Endothelial cell of umbilical vein (primary cell): ENCODE results near the gene CINP. TPM values are rescaled to one million over a fixed set of nuclear protein-coding genes. Genes with fewer than 3 reads are reported as not detected.

Experiments
- BruUV-seq: library from RNA; stranded (reverse); fragments of 400-500 nt; replicated peaks from 2 replicates; lab custom pipeline; 2021; lab: Mats Ljungman, UMichigan
- CTCF ChIA-PET: fragments of 300-600, 350-600 bp; sonication (Branson Sonifier 250); formaldehyde crosslinking; loops from one replicate; lab custom pipeline; 2021; ENCODE audit warnings: antibody characterized with exemption, inconsistent platforms; lab: Charles Lee
- POLR2A ChIA-PET: fragments of 300-600, 350-600 bp; sonication (Branson Sonifier 250); formaldehyde crosslinking; loops from one replicate; lab custom pipeline; 2021; ENCODE audit warnings: antibody characterized with exemption, inconsistent platforms; lab: Charles Lee
- DNase-seq: peaks from one replicate; pipeline ENCODE4 v3.0.0-alpha.2; 2011; ENCODE audit warnings: low read depth, low spot score
- FAIRE-seq: peaks from 2 replicates; lab custom pipeline; 2011; peaks lifted over from hg19 to GRCh38; lab: Jason Lieb, UNC
- H2AFZ ChIP-seq: 2 replicates; pipeline ENCODE4 v1.6.0; 2012; ENCODE audit warnings: low read depth, low read length, control low read depth, inconsistent platforms
- H3K27ac ChIP-seq: 2 replicates; pipeline ENCODE4 v1.5.1; 2011; ENCODE audit warnings: low read depth, mild to moderate bottlenecking, control low read depth, low read length, moderate library complexity; ENCODE audit not compliant: insufficient read depth
- H3K27me3 ChIP-seq, 2 experiments: 2 replicates each; pipeline versions ENCODE4 v1.6.0 to v1.6.1; 2011; ENCODE audit warnings: low read length in 2 of 2, mixed read lengths in 1 of 2; ENCODE audit not compliant: control insufficient read depth in 2 of 2, insufficient read depth in 2 of 2
- H3K36me3 ChIP-seq, 2 experiments: 2 replicates in 1 of 2; 3 replicates in 1 of 2; pipeline ENCODE4 v1.5.1; 2011; ENCODE audit warnings: low read length in 2 of 2, mild to moderate bottlenecking in 1 of 2, moderate library complexity in 1 of 2; ENCODE audit not compliant: control insufficient read depth in 2 of 2, insufficient read depth in 2 of 2; ENCODE audit errors: extremely low read depth in 1 of 2
- H3K4me1 ChIP-seq: 3 replicates; pipeline ENCODE4 v1.5.1; 2011; ENCODE audit warnings: mild to moderate bottlenecking, low read length; ENCODE audit not compliant: control insufficient read depth, insufficient read depth; ENCODE audit errors: extremely low read depth
- H3K4me2 ChIP-seq: 2 replicates; pipeline ENCODE4 v1.6.1; 2011; ENCODE audit warnings: low read length, control low read depth, mixed read lengths; ENCODE audit not compliant: insufficient read depth
- H3K4me3 ChIP-seq, 3 experiments: fragments of 200-600 bp in 1 of 3; sonication (generic), shearing (Covaris generic) in 1 of 3; replicated peaks in 1 of 3; 2 replicates each; pipeline ENCODE4 v1.5.1; 2011 to 2016; ENCODE audit warnings: control low read depth in 3 of 3, low read length in 3 of 3, mild to moderate bottlenecking in 2 of 3, inconsistent platforms in 1 of 3, low read depth in 1 of 3, moderate library complexity in 1 of 3; ENCODE audit not compliant: insufficient read depth in 1 of 3
- H3K79me2 ChIP-seq: 2 replicates; pipeline ENCODE4 v1.6.0; 2012; ENCODE audit warnings: low read length, inconsistent platforms; ENCODE audit not compliant: control insufficient read depth, insufficient read depth
- H3K9ac ChIP-seq: replicated peaks from 2 replicates; pipeline ENCODE3; 2011; ENCODE audit warnings: low read length, control low read depth; ENCODE audit not compliant: insufficient read depth; ENCODE audit errors: extremely low read depth
- H3K9me1 ChIP-seq: replicated peaks from 3 replicates; pipeline ENCODE4 v1.6.0; 2011; ENCODE audit warnings: mild to moderate bottlenecking, low read length; ENCODE audit not compliant: control insufficient read depth, insufficient read depth; ENCODE audit errors: extremely low read depth
- H3K9me3 ChIP-seq: replicated peaks from 2 replicates; pipeline ENCODE4 v1.5.1; 2012; ENCODE audit warnings: low read length, inconsistent platforms; ENCODE audit not compliant: control insufficient read depth, insufficient read depth
- H4K20me1 ChIP-seq: replicated peaks from 2 replicates; pipeline ENCODE3; 2011; ENCODE audit warnings: mild to moderate bottlenecking, low read length; ENCODE audit not compliant: control insufficient read depth, insufficient read depth; ENCODE audit errors: extremely low read depth
- EZH2 ChIP-seq: IDR thresholded peaks from 2 replicates; pipeline ENCODE4 v1.6.1; 2012; ENCODE audit warnings: borderline replicate concordance, low read depth, mild to moderate bottlenecking, moderate library complexity, low read length, inconsistent platforms; ENCODE audit not compliant: severe bottlenecking
- FOS ChIP-seq: IDR thresholded peaks from 2 replicates; pipeline ENCODE4 v1.6.1; 2011; ENCODE audit warnings: mild to moderate bottlenecking, low read length, moderate library complexity, borderline replicate concordance; ENCODE audit not compliant: insufficient read depth
- GATA2 ChIP-seq: IDR thresholded peaks from 2 replicates; pipeline ENCODE4 v1.7.0; 2011; ENCODE audit warnings: low read depth, mild to moderate bottlenecking, moderate library complexity, mixed read lengths, low read length; ENCODE audit not compliant: insufficient read length, insufficient read depth
- JUN ChIP-seq: IDR thresholded peaks from 2 replicates; pipeline ENCODE4 v1.6.1; 2011; ENCODE audit warnings: borderline replicate concordance, low read depth; ENCODE audit not compliant: insufficient read length, insufficient read depth
- MAX ChIP-seq: IDR thresholded peaks from 2 replicates; pipeline ENCODE4 v1.6.1; 2011; ENCODE audit not compliant: insufficient read depth, insufficient read length
- MYC ChIP-seq: IDR thresholded peaks from one replicate; pipeline ENCODE4 v1.6.1; 2011; ENCODE audit warnings: mild to moderate bottlenecking, low read depth, low read length
- POLR2A ChIP-seq: IDR thresholded peaks from 2 replicates; pipeline ENCODE4 v1.6.1; 2012; ENCODE audit warnings: low read depth, mild to moderate bottlenecking, control low read depth, low read length
- POLR2AphosphoS5 ChIP-seq: IDR thresholded peaks from 2 replicates; pipeline ENCODE4 v1.6.1; 2012; ENCODE audit warnings: low read depth, mild to moderate bottlenecking, control low read depth, low read length, moderate library complexity; ENCODE audit not compliant: insufficient read depth
- dilution Hi-C: fragments of 300-500 bp; cut with MboI; formaldehyde crosslinking; loops from one replicate; pipeline ENCODE4 v1.15.0; 2019; ENCODE audit warnings: low sequenced_read_pairs; ENCODE audit not compliant: extremely low pct_ligation_motif_present
- intact Hi-C: fragments of 100-400 bp; cut with micrococcal nuclease; formaldehyde crosslinking; loops from one replicate; pipeline ENCODE4 v1.10.0; 2022
- polyA plus RNA-seq, 4 experiments: library from polyadenylated mRNA; depleted of rRNA in 3 of 4; stranded (reverse) in 3 of 4; unstranded in 1 of 4; fragments of >200 nt; gene quantifications; 2 replicates each; pipeline versions ENCODE4 v1.2.1 to v1.2.3, GENCODE V29; 2011 to 2012; ENCODE audit warnings: missing spikeins in 1 of 4
- total RNA-seq: library from RNA; stranded (reverse); gene quantifications from 2 replicates; pipeline ENCODE4 v1.2.3, GENCODE V29; 2021
- TF ChIP-seq, protein P1 (sequence below), 2 donors: IDR thresholded peaks; 1 replicate in 1 of 2; 2 replicates in 1 of 2; pipeline ENCODE4 v1.5.1; 2011; ENCODE audit warnings: low read length in 2 of 2, mild to moderate bottlenecking in 2 of 2, moderate library complexity in 2 of 2, control low read depth in 1 of 2, inconsistent platforms in 1 of 2, low read depth in 1 of 2; ENCODE audit not compliant: insufficient read depth in 1 of 2; ENCODE audit errors: extremely low read depth in 1 of 2

CINP gene
- total and polyA plus RNA-seq, 2 donors (not counting 3 experiments of a cell fraction or from before 2014, with no cell fraction given): 44.0 to 79.1 TPM

GRCh38 chr14:102394717-102395375, 32.2 kb upstream of the CINP start:
- intact Hi-C loops: no loop called here
- Histone ChIP-seq H3K4me3 (no peak overlapping the region), H3K4me2 (no peak overlapping the region), H2AFZ (no peak overlapping the region), H3K36me3 (no peaks in the 10 kb centered on the region), H3K9me1 (no peaks in the 10 kb centered on the region), H3K27ac (no peak overlapping the region), H3K9me3 (no peaks in the 10 kb centered on the region), H4K20me1 (no peaks in the 10 kb centered on the region), H3K79me2 (no peaks in the 10 kb centered on the region), H3K4me1 (peaks cover 10% of the 10 kb centered on the region), H3K27me3 (no peaks in the 10 kb centered on the region), H3K9ac (no peak overlapping the region)
- POLR2A ChIA-PET: no interaction called here
- dilution Hi-C loops: no loop called here
- BruUV-seq: no TSS peak
- peak; percentile 38 for FAIRE-seq
- TF ChIP-seq GATA2 (no peak), POLR2A (no peak), POLR2AphosphoS5 (no peak), MYC (no peak), MAX (no peak), FOS (no peak), JUN (no peak), EZH2 (no peak)
- TF ChIP-seq, protein P1, sequence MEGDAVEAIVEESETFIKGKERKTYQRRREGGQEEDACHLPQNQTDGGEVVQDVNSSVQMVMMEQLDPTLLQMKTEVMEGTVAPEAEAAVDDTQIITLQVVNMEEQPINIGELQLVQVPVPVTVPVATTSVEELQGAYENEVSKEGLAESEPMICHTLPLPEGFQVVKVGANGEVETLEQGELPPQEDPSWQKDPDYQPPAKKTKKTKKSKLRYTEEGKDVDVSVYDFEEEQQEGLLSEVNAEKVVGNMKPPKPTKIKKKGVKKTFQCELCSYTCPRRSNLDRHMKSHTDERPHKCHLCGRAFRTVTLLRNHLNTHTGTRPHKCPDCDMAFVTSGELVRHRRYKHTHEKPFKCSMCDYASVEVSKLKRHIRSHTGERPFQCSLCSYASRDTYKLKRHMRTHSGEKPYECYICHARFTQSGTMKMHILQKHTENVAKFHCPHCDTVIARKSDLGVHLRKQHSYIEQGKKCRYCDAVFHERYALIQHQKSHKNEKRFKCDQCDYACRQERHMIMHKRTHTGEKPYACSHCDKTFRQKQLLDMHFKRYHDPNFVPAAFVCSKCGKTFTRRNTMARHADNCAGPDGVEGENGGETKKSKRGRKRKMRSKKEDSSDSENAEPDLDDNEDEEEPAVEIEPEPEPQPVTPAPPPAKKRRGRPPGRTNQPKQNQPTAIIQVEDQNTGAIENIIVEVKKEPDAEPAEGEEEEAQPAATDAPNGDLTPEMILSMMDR (IDR thresholded peaks at IDR 0.05; ENCODE audit: extremely low read depth in 1 of 2, insufficient read depth in 1 of 2, low read depth in 1 of 2, low read length in 2 of 2): no peak
- no peak for DNase-seq
- CTCF ChIA-PET: interaction anchor here (0.7 to 2.1 kb wide), 3 partner anchors 14 to 300 kb away, joined by 3 to 5 read pairs (median 3); no protein-coding TSS in a partner anchor
